H1 (cell line): Measurements from ENCODE around the gene TRAPPC13. TPM values are rescaled to one million over a fixed set of nuclear protein-coding genes. Genes with fewer than 3 reads are reported as not detected.

Experiments used
- EZH2 ChIP-seq: fragments of 200-600 bp; sonication (generic); IDR thresholded peaks from 2 replicates; pipeline ENCODE4 v1.7.1; 2012; ENCODE audit warnings: low read depth, mild to moderate bottlenecking, moderate library complexity, low read length, inconsistent platforms; ENCODE audit not compliant: severe bottlenecking
- GTF2F1 ChIP-seq: IDR thresholded peaks from 2 replicates; pipeline ENCODE4 v1.6.1; 2012; ENCODE audit warnings: low read depth, low read length, improper control_type of control experiment, borderline replicate concordance
- KDM1A ChIP-seq: fragments of 200-600, 300-600 bp; sonication (generic); IDR thresholded peaks from 2 replicates; pipeline ENCODE4 v1.7.1; 2016; ENCODE audit warnings: mild to moderate bottlenecking, low read length, borderline replicate concordance
- NANOG ChIP-seq: IDR thresholded peaks from 2 replicates; pipeline ENCODE4 v1.6.1; 2011; ENCODE audit warnings: low read length, low read depth, mild to moderate bottlenecking, inconsistent platforms; ENCODE audit not compliant: insufficient read depth, poor library complexity, severe bottlenecking
- SUZ12 ChIP-seq: fragments of 200-600 bp; sonication (generic); IDR thresholded peaks from 2 replicates; pipeline ENCODE4 v1.6.1; 2012; ENCODE audit warnings: mild to moderate bottlenecking, inconsistent platforms, low read length, moderate library complexity, mixed read lengths
- polyA plus RNA-seq, 7 experiments: library from polyadenylated mRNA; depleted of rRNA in 3 of 7; stranded (reverse) in 5 of 7; unstranded in 2 of 7; fragments of >200 nt in 5 of 7; fragments of 200-250 nt in 2 of 7; gene quantifications; 1 replicate in 5 of 7; 2 replicates in 1 of 7; 4 replicates in 1 of 7; pipeline versions ENCODE4 v1.2.1 to v1.2.3, GENCODE V29; 2011 to 2013; ENCODE audit warnings: missing spikeins in 2 of 7, mixed read lengths in 2 of 7
- total RNA-seq: library from RNA; stranded (reverse); fragmentation: NEBNext Ultra II Directional; extraction: Animal tissue kit (Norgen Biotek cat#: 25700); gene quantifications from 2 replicates; pipeline ENCODE4 v1.2.1, GENCODE V29; 2021

The TRAPPC13 gene
- total and polyA plus RNA-seq, 2 of the 8 experiments (the other 6 are each of a cell fraction or from before 2014, with no cell fraction given), result 6.3 to 16.8 TPM

GRCh38 chr5:65704621-65705239, 79.9 kb downstream of the TRAPPC13 start (continued):
- TF ChIP-seq NANOG, result no peak
- no peak for TF ChIP-seq SUZ12
- TF ChIP-seq GTF2F1, result no peak
- no peak for TF ChIP-seq EZH2
- no peak for TF ChIP-seq KDM1A
